Natural killer cell (primary cell): ENCODE results near the gene PTPN7. TPM values are rescaled to one million over a fixed set of nuclear protein-coding genes. Genes with fewer than 3 reads are reported as not detected.
"Not testable (repeated sequence)": the region's sequence is repeated elsewhere in the genome, so short reads cannot be mapped to it uniquely, and the experiment has no call there.

Experiments used
- ATAC-seq, 3 donors: fragments of 150-1000 bp in 2 of 3; fragments of 200-7000 bp in 1 of 3; cut with Tn5 transposase; 1 replicate in 1 of 3; 2 replicates in 2 of 3; pipeline ENCODE4 v1.10.0; 2021; ENCODE audit warnings: mild to moderate bottlenecking in 2 of 3, moderate library complexity in 2 of 3
- DNase-seq, 2 donors: peaks; one replicate each; pipeline versions ENCODE4 v3.0.0 to v3.0.0-alpha.2; 2013 to 2021; ENCODE audit warnings: mixed read lengths in 1 of 2
- H3K27ac ChIP-seq: one replicate; pipeline ENCODE4 v1.5.1; 2013; ENCODE audit warnings: mild to moderate bottlenecking, low read length
- H3K27me3 ChIP-seq: one replicate; pipeline ENCODE4 v1.6.1; 2013; ENCODE audit warnings: low read length; ENCODE audit not compliant: control insufficient read depth, insufficient read depth
- H3K36me3 ChIP-seq: one replicate; pipeline ENCODE4 v1.6.1; 2013; ENCODE audit warnings: low read length; ENCODE audit not compliant: control insufficient read depth, insufficient read depth
- H3K4me1 ChIP-seq: one replicate; pipeline ENCODE4 v1.6.1; 2013; ENCODE audit warnings: low read length; ENCODE audit not compliant: control insufficient read depth, insufficient read depth
- H3K4me3 ChIP-seq: one replicate; pipeline ENCODE4 v1.5.1; 2013; ENCODE audit warnings: low read length
- H3K9me3 ChIP-seq: one replicate; pipeline ENCODE4 v1.6.1; 2013; ENCODE audit warnings: low read length; ENCODE audit not compliant: control insufficient read depth, insufficient read depth
- H3K27ac Mint-ChIP-seq, 2 donors: one replicate each; pipeline ENCODE4 v1.8.0; 2022; ENCODE audit warnings: mild to moderate bottlenecking in 2 of 2, mixed read lengths in 2 of 2, moderate library complexity in 1 of 2
- H3K27me3 Mint-ChIP-seq, 2 donors: one replicate each; pipeline ENCODE4 v1.8.0; 2022; ENCODE audit warnings: low read depth in 2 of 2, mixed read lengths in 2 of 2
- H3K36me3 Mint-ChIP-seq: one replicate; pipeline ENCODE4 v1.8.0; 2022; ENCODE audit warnings: mixed read lengths
- H3K4me1 Mint-ChIP-seq, 2 donors: one replicate each; pipeline ENCODE4 v1.8.0; 2022; ENCODE audit warnings: mixed read lengths in 2 of 2
- H3K4me3 Mint-ChIP-seq: one replicate; pipeline ENCODE4 v1.8.0; 2022; ENCODE audit warnings: mild to moderate bottlenecking, moderate library complexity, mixed read lengths
- H3K9me3 Mint-ChIP-seq, 2 donors: one replicate each; pipeline ENCODE4 v1.8.0; 2022; ENCODE audit warnings: mixed read lengths in 2 of 2
- WGBS: methylation state at CpG from one replicate; pipeline ENCODE4 v1.1.7; 2013; ENCODE audit warnings: missing lambda C conversion rate; ENCODE audit not compliant: insufficient coverage; 5-methylcytosine and 5-hydroxymethylcytosine counted together
- intact Hi-C: fragments of 100-400 bp; cut with micrococcal nuclease; formaldehyde crosslinking; loops from one replicate; pipeline ENCODE4 v1.14.2; 2022
- total RNA-seq, 4 donors: library from RNA; stranded (reverse); fragments of 120-200 nt in 1 of 4; gene quantifications; one replicate each; pipeline versions ENCODE4 v1.2.3 to v1.2.4, GENCODE V29; 2013 to 2022
- TF ChIP-seq, protein P1 (sequence below): fragments of 200-600 bp; IDR thresholded peaks from one replicate; pipeline ENCODE4 v1.8.0; 2022; ENCODE audit warnings: antibody characterized with exemption

The PTPN7 gene
- total RNA-seq, 3 donors from 2014 or later (not counting 1 experiment from before 2014, with no cell fraction given) = 144 to 241 (median 196) TPM

- no peaks in the 10 kb centered on the region for H3K27me3 Mint-ChIP-seq
- Histone ChIP-seq H3K36me3 (no peaks in the 10 kb centered on the region), H3K4me1 (peaks cover 24% of the 10 kb centered on the region), H3K27ac (no peak overlapping the region), H3K27me3 (no peaks in the 10 kb centered on the region), H3K9me3 (no peaks in the 10 kb centered on the region), H3K4me3 (no peak overlapping the region)
- no peak overlapping the region for H3K4me3 Mint-ChIP-seq
- DNase-seq = no peak
- no peak overlapping the region for H3K27ac Mint-ChIP-seq
- 87% methylated on average over 7 of the region's 7 CpGs for WGBS
- no peaks in the 10 kb centered on the region for H3K36me3 Mint-ChIP-seq
- no peak for ATAC-seq
- H3K4me1 Mint-ChIP-seq = peaks cover 12 to 13% of the 10 kb centered on the region in 2 donors
- TF ChIP-seq, protein P1, sequence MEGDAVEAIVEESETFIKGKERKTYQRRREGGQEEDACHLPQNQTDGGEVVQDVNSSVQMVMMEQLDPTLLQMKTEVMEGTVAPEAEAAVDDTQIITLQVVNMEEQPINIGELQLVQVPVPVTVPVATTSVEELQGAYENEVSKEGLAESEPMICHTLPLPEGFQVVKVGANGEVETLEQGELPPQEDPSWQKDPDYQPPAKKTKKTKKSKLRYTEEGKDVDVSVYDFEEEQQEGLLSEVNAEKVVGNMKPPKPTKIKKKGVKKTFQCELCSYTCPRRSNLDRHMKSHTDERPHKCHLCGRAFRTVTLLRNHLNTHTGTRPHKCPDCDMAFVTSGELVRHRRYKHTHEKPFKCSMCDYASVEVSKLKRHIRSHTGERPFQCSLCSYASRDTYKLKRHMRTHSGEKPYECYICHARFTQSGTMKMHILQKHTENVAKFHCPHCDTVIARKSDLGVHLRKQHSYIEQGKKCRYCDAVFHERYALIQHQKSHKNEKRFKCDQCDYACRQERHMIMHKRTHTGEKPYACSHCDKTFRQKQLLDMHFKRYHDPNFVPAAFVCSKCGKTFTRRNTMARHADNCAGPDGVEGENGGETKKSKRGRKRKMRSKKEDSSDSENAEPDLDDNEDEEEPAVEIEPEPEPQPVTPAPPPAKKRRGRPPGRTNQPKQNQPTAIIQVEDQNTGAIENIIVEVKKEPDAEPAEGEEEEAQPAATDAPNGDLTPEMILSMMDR = no peak
- H3K9me3 Mint-ChIP-seq = no peaks in the 10 kb centered on the region
- intact Hi-C loops = no loop called here
These were observed 8.5 kb upstream of the PTPN7 start for GRCh38 chr1:202168861-202169260.

DNA sequence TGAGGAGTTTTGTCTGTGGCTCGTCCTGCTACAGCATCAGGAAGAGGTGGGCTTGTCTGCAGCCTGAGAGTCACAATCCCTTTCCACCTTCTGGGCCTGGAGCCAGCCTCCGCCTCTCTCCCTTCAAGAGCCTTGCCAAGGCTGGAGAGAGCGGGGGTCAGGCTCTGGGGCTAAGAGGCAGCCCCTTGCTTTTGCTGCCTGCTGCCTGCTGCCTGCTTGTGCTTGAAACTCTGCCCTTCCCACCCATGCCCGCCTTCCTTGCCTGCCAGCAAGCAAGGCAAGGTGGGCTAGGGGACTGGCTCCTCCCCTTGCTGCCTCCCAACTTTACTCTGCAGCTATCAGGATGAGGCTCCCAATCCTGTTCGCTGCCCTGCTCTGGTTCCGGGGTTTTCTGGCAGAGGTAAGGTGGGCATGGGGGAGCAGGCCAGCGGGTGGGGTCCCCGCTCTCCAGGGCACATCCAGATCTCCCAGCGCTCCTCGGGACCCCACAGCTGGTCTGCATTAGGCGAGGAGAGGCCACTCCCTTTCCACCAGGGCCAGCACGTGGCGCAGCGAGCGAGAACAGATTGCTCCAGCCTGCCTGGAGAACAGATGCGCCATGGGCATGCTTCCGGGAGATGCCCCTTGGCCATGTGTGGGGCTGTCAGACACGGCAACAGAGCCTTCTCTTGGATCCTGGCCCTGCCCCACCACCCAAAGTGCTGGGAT is 7.5 kb upstream of the PTPN7 start:
- peaks cover 34% of the 10 kb centered on the region for H3K4me1 ChIP-seq
- intact Hi-C loops = no loop called here
- 94% methylated on average over 18 of the region's 18 CpGs for WGBS
- H3K36me3 ChIP-seq = no peaks in the 10 kb centered on the region
- TF ChIP-seq, protein P1 = no peak
- peaks cover 18 to 23% of the 10 kb centered on the region in 2 donors for H3K4me1 Mint-ChIP-seq
- no peak overlapping the region for H3K27ac ChIP-seq
- no peaks in the 10 kb centered on the region for H3K9me3 Mint-ChIP-seq
- H3K27me3 ChIP-seq = no peaks in the 10 kb centered on the region
- H3K4me3 Mint-ChIP-seq = no peak overlapping the region
- ATAC-seq = no peak
- H3K36me3 Mint-ChIP-seq = no peaks in the 10 kb centered on the region
- no peak for DNase-seq
- H3K27me3 Mint-ChIP-seq = no peaks in the 10 kb centered on the region
- no peak overlapping the region for H3K4me3 ChIP-seq
- H3K9me3 ChIP-seq = no peaks in the 10 kb centered on the region
- no peak overlapping the region for H3K27ac Mint-ChIP-seq

DNA sequence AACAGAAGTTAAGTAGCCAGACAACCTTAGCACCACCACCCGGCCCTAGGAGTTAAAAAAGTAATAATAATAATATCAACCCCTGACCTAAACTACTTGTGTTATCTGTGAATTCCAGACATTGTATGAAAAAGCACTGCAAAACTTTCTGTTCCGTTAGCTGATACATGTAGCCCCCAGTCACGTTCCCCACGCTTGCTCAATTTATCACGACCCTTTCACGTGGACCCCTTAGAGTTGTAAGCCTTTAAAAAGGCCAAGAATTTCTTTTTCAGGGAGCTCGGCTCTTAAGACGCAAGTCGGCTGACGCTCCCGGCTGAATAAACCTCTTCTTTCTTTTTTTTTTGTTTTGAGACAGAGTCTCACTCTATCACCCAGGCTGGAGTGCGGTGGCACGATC is 6.7 kb upstream of the PTPN7 start:
- H3K36me3 Mint-ChIP-seq, H3K27me3 Mint-ChIP-seq, H3K27ac ChIP-seq, H3K36me3 ChIP-seq, H3K9me3 Mint-ChIP-seq, H3K27ac Mint-ChIP-seq, DNase-seq, intact Hi-C loops, H3K27me3 ChIP-seq, ATAC-seq, H3K9me3 ChIP-seq, H3K4me3 Mint-ChIP-seq, H3K4me3 ChIP-seq: not testable (repeated sequence)
- H3K4me1 ChIP-seq = peaks cover 42% of the 10 kb centered on the region
- WGBS = 97% methylated on average over 12 of the region's 13 CpGs
- peaks cover 26 to 31% of the 10 kb centered on the region in 2 donors for H3K4me1 Mint-ChIP-seq

DNA sequence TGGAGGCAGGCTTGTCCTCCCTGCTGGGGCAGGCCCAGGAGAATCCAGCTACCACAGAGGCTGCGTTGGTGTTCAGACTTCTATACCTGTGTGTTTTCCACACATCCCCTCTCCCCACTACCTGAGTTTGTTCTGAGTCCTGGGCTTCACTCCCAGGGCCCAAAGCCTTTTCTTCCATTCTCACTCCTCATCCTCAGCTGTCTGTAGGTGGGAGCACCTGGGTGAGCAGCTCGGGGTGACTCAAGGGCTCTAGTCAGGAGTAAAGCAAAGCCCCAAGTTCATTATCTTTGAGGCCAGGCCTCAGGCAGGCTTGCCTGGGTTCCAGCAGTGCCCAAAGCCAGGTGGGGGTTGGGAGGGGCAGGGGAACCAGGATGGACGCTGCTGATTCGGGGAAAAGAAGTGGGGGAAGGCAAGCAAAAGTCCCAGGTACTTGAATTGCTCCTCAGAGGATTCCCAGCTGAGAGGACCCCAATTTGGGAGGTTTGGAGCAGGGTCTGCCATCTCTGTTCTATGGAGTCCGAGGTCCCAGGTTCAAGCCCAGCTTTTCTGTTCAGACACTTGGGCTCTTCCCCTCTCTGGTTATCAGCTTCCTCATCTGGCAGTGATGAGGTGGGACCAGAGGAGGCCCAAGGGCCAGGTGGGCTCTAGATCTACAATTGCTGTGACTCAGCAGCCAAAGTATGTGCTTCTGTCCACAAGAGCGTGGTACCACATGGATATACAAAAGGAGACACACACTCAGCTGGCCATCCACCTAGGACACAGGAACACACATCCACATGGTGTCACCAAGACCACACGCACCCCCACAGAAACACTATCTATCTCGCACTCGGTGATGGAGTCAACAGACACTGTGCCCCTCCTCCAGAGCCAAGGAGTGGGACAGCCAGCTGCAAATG is 5.8 kb upstream of the PTPN7 start:
- Histone ChIP-seq H3K4me3 (no peak overlapping the region), H3K36me3 (no peaks in the 10 kb centered on the region), H3K9me3 (no peaks in the 10 kb centered on the region), H3K27ac (no peak overlapping the region), H3K4me1 (peaks cover 51% of the 10 kb centered on the region), H3K27me3 (no peaks in the 10 kb centered on the region)
- Mint-ChIP-seq H3K27ac (no peak overlapping the region), H3K4me3 (no peak overlapping the region), H3K27me3 (no peaks in the 10 kb centered on the region), H3K4me1 (peaks cover 29 to 39% of the 10 kb centered on the region in 2 donors), H3K9me3 (no peaks in the 10 kb centered on the region), H3K36me3 (no peaks in the 10 kb centered on the region)
- TF ChIP-seq, protein P1 = no peak
- 91% methylated on average over 9 of the region's 9 CpGs for WGBS
- DNase-seq = no peak
- intact Hi-C loops = no loop called here
- ATAC-seq = no peak
